HFF-Myc (cell line): Measurements from ENCODE around the gene ZNF526.

Source experiments
- DNase-seq: peaks from one replicate; pipeline ENCODE4 v3.0.0-alpha.2; 2011; ENCODE audit warnings: low read depth; ENCODE audit errors: extremely low read depth
- H3K4me3 ChIP-seq: replicated peaks from 2 replicates; pipeline ENCODE4 v1.5.1; 2011; ENCODE audit warnings: low read depth, mild to moderate bottlenecking, control low read depth, low read length
- CTCF ChIP-seq: IDR thresholded peaks from 2 replicates; pipeline ENCODE4 v1.5.1; 2012; ENCODE audit warnings: mild to moderate bottlenecking, low read depth, low read length, control low read depth; ENCODE audit errors: missing control alignments

Gene ZNF526

GRCh38 chr19:42175952-42176648, 44.0 kb upstream of the ZNF526 start:
- no peak for DNase-seq
- no peak for TF ChIP-seq CTCF
- peak overlapping the region; percentile 35 for H3K4me3 ChIP-seq

- no peak for DNase-seq
- H3K4me3 ChIP-seq, result peak overlapping the region; percentile 35
- no peak for TF ChIP-seq CTCF
Measured at GRCh38 chr19:42176649-42176989, 43.5 kb upstream of the ZNF526 start.

- no peak for TF ChIP-seq CTCF
- H3K4me3 ChIP-seq, result no peak overlapping the region
- DNase-seq, result no peak
Measured at GRCh38 chr19:42176990-42177685, 43.0 kb upstream of the ZNF526 start.

- no peak for TF ChIP-seq CTCF
- DNase-seq, result no peak
- no peak overlapping the region for H3K4me3 ChIP-seq
Measured at GRCh38 chr19:42177686-42178019, 42.5 kb upstream of the ZNF526 start.

GRCh38 chr19:42178791-42179674, 41.1 kb upstream of the ZNF526 start:
- no peak overlapping the region for H3K4me3 ChIP-seq
- TF ChIP-seq CTCF, result peak; percentile 55
- no peak for DNase-seq

- H3K4me3 ChIP-seq, result no peak overlapping the region
- peak; percentile 54 for DNase-seq
- TF ChIP-seq CTCF, result peak; percentile 93
Measured at GRCh38 chr19:42184401-42184861, 35.7 kb upstream of the ZNF526 start.
